Brain microvascular endothelial cell (primary cell): Measurements from ENCODE around the gene FOXJ2.
A peak's percentile ranks its signal among the peaks of the same experiment; 100 is the strongest.

Experiments used
- DNase-seq: peaks from one replicate; pipeline ENCODE4 v3.0.0-alpha.2; 2020
- H3K27ac ChIP-seq: fragments of 250-450 bp; sonication (Bioruptor Pico); 2 replicates; pipeline ENCODE4 v1.5.1; 2020; ENCODE audit warnings: mild to moderate bottlenecking, moderate library complexity
- H3K27me3 ChIP-seq: fragments of 250-450 bp; sonication (Bioruptor Pico); replicated peaks from 2 replicates; pipeline ENCODE4 v1.5.1; 2020; ENCODE audit warnings: mild to moderate bottlenecking
- H3K36me3 ChIP-seq: fragments of 250-450 bp; sonication (Bioruptor Pico); replicated peaks from 2 replicates; pipeline ENCODE4 v1.5.1; 2020; ENCODE audit warnings: mild to moderate bottlenecking
- H3K4me3 ChIP-seq: 2 replicates; pipeline ENCODE4 v1.5.1; 2011; ENCODE audit warnings: low read depth, mild to moderate bottlenecking, control low read depth, low read length, moderate library complexity
- CTCF ChIP-seq: IDR thresholded peaks from 2 replicates; pipeline ENCODE4 v1.5.1; 2011; ENCODE audit warnings: low read depth, mild to moderate bottlenecking, moderate library complexity, low read length, control low read depth, inconsistent platforms; ENCODE audit errors: missing control alignments
- in situ Hi-C: cut with HindIII; loops from 2 replicates; pipeline ENCODE4 v1.10.0; 2017; ENCODE audit warnings: low sequenced_read_pairs, low pct_ligation_motif_present

The FOXJ2 gene

GRCh38 chr12:8054816-8055215, 22.3 kb downstream of the FOXJ2 start:
- Histone ChIP-seq H3K4me3 (no peak overlapping the region), H3K36me3 (peaks cover 26% of the 10 kb centered on the region), H3K27me3 (no peaks in the 10 kb centered on the region), H3K27ac (no peak overlapping the region)
- no peak for TF ChIP-seq CTCF
- in situ Hi-C loops: no loop called here
- no peak for DNase-seq

- in situ Hi-C loops: no loop called here
- no peak for TF ChIP-seq CTCF
- H3K27ac ChIP-seq: no peak overlapping the region
Observed at GRCh38 chr12:8057306-8057705, 24.8 kb downstream of the FOXJ2 start.

GRCh38 chr12:8057839-8058238, 25.3 kb downstream of the FOXJ2 start:
- DNase-seq: no peak
- in situ Hi-C loops: no loop called here
- Histone ChIP-seq H3K4me3 (no peak overlapping the region), H3K27me3 (no peaks in the 10 kb centered on the region), H3K27ac (no peak overlapping the region), H3K36me3 (peaks cover 10% of the 10 kb centered on the region)
- no peak for TF ChIP-seq CTCF

More at GRCh38 chr12:8057306-8057705, 24.8 kb downstream of the FOXJ2 start:
- no peak for DNase-seq
- Histone ChIP-seq H3K4me3 (no peak overlapping the region), H3K36me3 (peaks cover 14% of the 10 kb centered on the region), H3K27me3 (no peaks in the 10 kb centered on the region)

- Histone ChIP-seq H3K4me3 (no peak overlapping the region), H3K36me3 (peaks cover 5% of the 10 kb centered on the region), H3K27me3 (no peaks in the 10 kb centered on the region), H3K27ac (no peak overlapping the region)
- in situ Hi-C loops: no loop called here
- no peak for TF ChIP-seq CTCF
- DNase-seq: no peak
Observed at GRCh38 chr12:8058506-8058905, 26.0 kb downstream of the FOXJ2 start.

- no peaks in the 10 kb centered on the region for H3K27me3 ChIP-seq
- TF ChIP-seq CTCF: no peak
- H3K4me3 ChIP-seq: no peak overlapping the region
- no peak for DNase-seq
- no peaks in the 10 kb centered on the region for H3K36me3 ChIP-seq
- no peak overlapping the region for H3K27ac ChIP-seq
- in situ Hi-C loops: no loop called here
Observed at GRCh38 chr12:8064131-8064530, 31.6 kb downstream of the FOXJ2 start.

GRCh38 chr12:8065991-8066594, 33.6 kb downstream of the FOXJ2 start, which contains the start of gene C3AR1:
Gene C3AR1, minus strand, starts transcription at chr12:8066359. Its CDS starts 6,174 bp downstream, at chr12:8060185.
- TF ChIP-seq CTCF: no peak
- in situ Hi-C loops: no loop called here
- peak within 1 kb of the TSS; percentile 30 for H3K4me3 ChIP-seq
- H3K27me3 ChIP-seq: no peaks in the 10 kb centered on the region
- DNase-seq: peak; percentile 53
- peak within 1 kb of the TSS; percentile 14 for H3K27ac ChIP-seq
- H3K36me3 ChIP-seq: no peaks in the 10 kb centered on the region
